Stomach (tissue), 4 donors: ENCODE data around the gene MLST8.

Experiments
- CTCF ChIP-seq, 7 experiments: fragments of 450-650 bp in 4 of 7; fragments of 200-600 bp in 3 of 7; sonication (generic) in 3 of 7; IDR thresholded peaks; one replicate each; pipeline ENCODE4 v1.5.1; 2016 to 2019; ENCODE audit warnings: antibody characterized with exemption in 7 of 7, control low read depth in 2 of 7, mild to moderate bottlenecking in 1 of 7
- POLR2A ChIP-seq, 4 donors: fragments of 450-650 bp; IDR thresholded peaks; one replicate each; pipeline ENCODE4 v1.6.1; 2016; ENCODE audit warnings: antibody characterized with exemption in 4 of 4, control low read depth in 2 of 4, mild to moderate bottlenecking in 1 of 4, moderate library complexity in 1 of 4

- TF ChIP-seq CTCF (IDR thresholded peaks at IDR 0.05) (no peak), POLR2A (IDR thresholded peaks at IDR 0.05) (no peak)
Measured at GRCh38 chr16:2158262-2158638, 47.0 kb upstream of the MLST8 start.
